DLD1 (cell line): ENCODE results near the gene CXXC5.

Source experiments
- in situ Hi-C: cut with HindIII; loops from 2 replicates; pipeline ENCODE4 v1.10.0; 2017; ENCODE audit warnings: low sequenced_read_pairs

Gene CXXC5

GRCh38 chr5:139650031-139650688 lies 2.0 kb downstream of the CXXC5 start:
- in situ Hi-C loops, result no loop called here

- in situ Hi-C loops, result no loop called here
Observed at GRCh38 chr5:139650689-139651042, 2.5 kb downstream of the CXXC5 start.

- in situ Hi-C loops, result no loop called here
Observed at GRCh38 chr5:139651043-139651834, 3.1 kb downstream of the CXXC5 start.

GRCh38 chr5:139651853-139652787 lies 4.0 kb downstream of the CXXC5 start:
- in situ Hi-C loops, result no loop called here

GRCh38 chr5:139652788-139653241 lies 4.7 kb downstream of the CXXC5 start:
- in situ Hi-C loops, result no loop called here

- in situ Hi-C loops, result no loop called here
Observed at GRCh38 chr5:139653616-139654015, 5.5 kb downstream of the CXXC5 start.

GRCh38 chr5:139654464-139654863 lies 6.3 kb downstream of the CXXC5 start:
- in situ Hi-C loops, result no loop called here

GRCh38 chr5:139654871-139655491 lies 6.8 kb downstream of the CXXC5 start:
- in situ Hi-C loops, result no loop called here

- in situ Hi-C loops, result no loop called here
Observed at GRCh38 chr5:139655727-139656271, 7.7 kb downstream of the CXXC5 start.

GRCh38 chr5:139657363-139658321 lies 9.5 kb downstream of the CXXC5 start:
- in situ Hi-C loops, result no loop called here

GRCh38 chr5:139658501-139658927 lies 10.4 kb downstream of the CXXC5 start:
- in situ Hi-C loops, result no loop called here

- in situ Hi-C loops, result no loop called here
Observed at GRCh38 chr5:139658928-139659667, 10.9 kb downstream of the CXXC5 start.

GRCh38 chr5:139659695-139660101 lies 11.5 kb downstream of the CXXC5 start:
- in situ Hi-C loops, result no loop called here

GRCh38 chr5:139660105-139660922 lies 12.2 kb downstream of the CXXC5 start:
- in situ Hi-C loops, result no loop called here

GRCh38 chr5:139660923-139661814 lies 13.0 kb downstream of the CXXC5 start:
- in situ Hi-C loops, result no loop called here

GRCh38 chr5:139662617-139663016 lies 14.5 kb downstream of the CXXC5 start:
- in situ Hi-C loops, result no loop called here
